HG02642 (cell line): Measurements from ENCODE around the gene ZNF383.
"Not testable (repeated sequence)": the region's sequence is repeated elsewhere in the genome, so short reads cannot be mapped to it uniquely, and the experiment has no call there.

Source experiments
- ATAC-seq: cut with Tn5 transposase; IDR thresholded peaks from one replicate; pipeline ENCODE4 v1.9.1; 2021; ENCODE audit warnings: mild to moderate bottlenecking; ENCODE audit not compliant: unreplicated experiment, poor library complexity

ZNF383 gene

GRCh38 chr19:37292998-37293939 is 75.3 kb downstream of the ZNF383 start:
- not testable (repeated sequence) for ATAC-seq

GRCh38 chr19:37294246-37294645 is 76.2 kb downstream of the ZNF383 start:
- not testable (repeated sequence) for ATAC-seq
